ENCODE data around the gene EIF1. TPM values are rescaled to one million over a fixed set of nuclear protein-coding genes. Genes with fewer than 3 reads are reported as not detected.
"Not testable (repeated sequence)": the region's sequence is repeated elsewhere in the genome, so short reads cannot be mapped to it uniquely, and the experiment has no call there.

Gene EIF1
- total and polyA plus RNA-seq, 2 donors (not counting 3 experiments of a cell fraction or from before 2014, with no cell fraction given), result 168 to 814 TPM

DNA sequence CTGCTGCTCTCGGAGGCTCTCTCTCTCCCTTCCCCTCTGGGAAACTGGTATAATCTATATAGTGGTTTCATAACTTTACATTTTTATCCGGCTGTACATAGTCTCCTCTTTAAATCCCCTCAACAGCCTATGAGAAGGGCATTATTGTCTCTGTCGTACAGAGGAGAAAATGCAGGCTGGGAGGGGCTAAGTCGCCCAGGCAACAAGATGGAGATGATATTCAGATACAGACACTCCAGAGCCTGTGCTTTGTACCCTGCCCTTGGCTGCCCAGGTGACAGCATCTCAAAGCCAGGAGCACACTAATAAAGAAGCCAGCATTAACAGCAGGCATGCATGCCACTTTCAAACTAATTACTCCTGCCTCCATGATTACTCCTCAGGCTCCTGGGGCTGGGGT, 4.7 kb upstream of the EIF1 start:
- Histone ChIP-seq H4K20me1 (replicated peaks; ENCODE audit: control insufficient read depth, extremely low read depth, insufficient read depth, low read length) (no peaks in the 10 kb centered on the region), H3K27me3 (ENCODE audit: control insufficient read depth in 2 of 2, insufficient read depth in 2 of 2, low read length in 2 of 2) (peaks cover 0 to 3% of the 10 kb centered on the region in 2 experiments), H3K9me1 (replicated peaks; ENCODE audit: control insufficient read depth, extremely low read depth, insufficient read depth, low read length) (no peaks in the 10 kb centered on the region), H3K27ac (ENCODE audit: insufficient read depth, low read depth, low read length) (no peak overlapping the region), H3K79me2 (ENCODE audit: control insufficient read depth, insufficient read depth, low read length) (peaks cover 2% of the 10 kb centered on the region), H3K9ac (replicated peaks; ENCODE audit: extremely low read depth, insufficient read depth, low read length) (no peak overlapping the region), H3K36me3 (ENCODE audit: control insufficient read depth in 2 of 2, extremely low read depth in 1 of 2, insufficient read depth in 2 of 2, low read length in 2 of 2) (no peaks in the 10 kb centered on the region), H3K4me2 (ENCODE audit: insufficient read depth, low read length) (no peak overlapping the region), H3K4me3 (replicated peaks in 1 of 3; ENCODE audit: insufficient read depth in 1 of 3, low read depth in 1 of 3, low read length in 3 of 3) (no peak overlapping the region), H3K9me3 (replicated peaks; ENCODE audit: control insufficient read depth, insufficient read depth, low read length) (no peaks in the 10 kb centered on the region), H3K4me1 (ENCODE audit: control insufficient read depth, extremely low read depth, insufficient read depth, low read length) (peaks cover 11% of the 10 kb centered on the region), H2AFZ (ENCODE audit: low read depth, low read length) (no peak overlapping the region)
- ChIA-PET CTCF (interaction anchor here (1.3 kb wide), 1 partner anchor 18 kb away, joined by 3 read pairs; no protein-coding TSS in a partner anchor), POLR2A (no interaction called here)
- BruUV-seq (replicated peaks), result no TSS peak
- intact Hi-C loops (cut with micrococcal nuclease) (no loop called here), dilution Hi-C loops (cut with MboI; ENCODE audit: extremely low pct_ligation_motif_present, low sequenced_read_pairs) (no loop called here)
- TF ChIP-seq GATA2 (IDR thresholded peaks at IDR 0.05; ENCODE audit: insufficient read depth, insufficient read length, low read depth, low read length) (no peak), POLR2AphosphoS5 (IDR thresholded peaks at IDR 0.05; ENCODE audit: insufficient read depth, low read depth, low read length) (no peak), POLR2A (IDR thresholded peaks at IDR 0.05; ENCODE audit: low read depth, low read length) (no peak), EZH2 (IDR thresholded peaks at IDR 0.05; ENCODE audit: borderline replicate concordance, low read depth, low read length, severe bottlenecking) (no peak), JUN (IDR thresholded peaks at IDR 0.05; ENCODE audit: borderline replicate concordance, insufficient read depth, insufficient read length, low read depth) (no peak), MYC (IDR thresholded peaks at IDR 0.05; ENCODE audit: low read depth, low read length) (no peak), FOS (IDR thresholded peaks at IDR 0.05; ENCODE audit: borderline replicate concordance, insufficient read depth, low read length) (no peak)
- TF ChIP-seq, protein P1, sequence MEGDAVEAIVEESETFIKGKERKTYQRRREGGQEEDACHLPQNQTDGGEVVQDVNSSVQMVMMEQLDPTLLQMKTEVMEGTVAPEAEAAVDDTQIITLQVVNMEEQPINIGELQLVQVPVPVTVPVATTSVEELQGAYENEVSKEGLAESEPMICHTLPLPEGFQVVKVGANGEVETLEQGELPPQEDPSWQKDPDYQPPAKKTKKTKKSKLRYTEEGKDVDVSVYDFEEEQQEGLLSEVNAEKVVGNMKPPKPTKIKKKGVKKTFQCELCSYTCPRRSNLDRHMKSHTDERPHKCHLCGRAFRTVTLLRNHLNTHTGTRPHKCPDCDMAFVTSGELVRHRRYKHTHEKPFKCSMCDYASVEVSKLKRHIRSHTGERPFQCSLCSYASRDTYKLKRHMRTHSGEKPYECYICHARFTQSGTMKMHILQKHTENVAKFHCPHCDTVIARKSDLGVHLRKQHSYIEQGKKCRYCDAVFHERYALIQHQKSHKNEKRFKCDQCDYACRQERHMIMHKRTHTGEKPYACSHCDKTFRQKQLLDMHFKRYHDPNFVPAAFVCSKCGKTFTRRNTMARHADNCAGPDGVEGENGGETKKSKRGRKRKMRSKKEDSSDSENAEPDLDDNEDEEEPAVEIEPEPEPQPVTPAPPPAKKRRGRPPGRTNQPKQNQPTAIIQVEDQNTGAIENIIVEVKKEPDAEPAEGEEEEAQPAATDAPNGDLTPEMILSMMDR (IDR thresholded peaks at IDR 0.05; ENCODE audit: extremely low read depth in 1 of 2, insufficient read depth in 1 of 2, low read depth in 1 of 2, low read length in 2 of 2), result no peak
- no peak for FAIRE-seq
- no peak for DNase-seq (ENCODE audit: low read depth, low spot score)

DNA sequence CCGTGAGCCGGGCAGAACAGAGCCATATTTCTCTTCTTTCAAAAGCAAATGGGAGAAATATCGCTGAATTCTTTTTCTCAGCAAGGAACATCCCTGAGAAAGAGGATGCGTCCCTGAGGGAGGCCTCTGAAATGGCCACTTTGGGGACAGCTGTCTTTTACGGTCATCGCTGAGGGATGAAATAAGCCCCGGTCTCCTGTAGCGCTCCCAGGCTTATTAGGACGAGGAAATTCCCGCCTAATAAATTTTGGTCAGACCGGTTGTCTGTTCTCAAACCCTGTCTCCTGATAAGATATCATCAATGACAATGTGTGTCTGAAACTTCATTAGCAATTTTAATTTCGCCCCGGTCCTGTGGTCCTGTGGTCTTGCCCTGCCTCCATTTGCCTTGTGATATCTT, 2.9 kb upstream of the EIF1 start:
- not testable (repeated sequence) for H3K9me1 ChIP-seq (replicated peaks; ENCODE audit: control insufficient read depth, extremely low read depth, insufficient read depth, low read length); FAIRE-seq
- CTCF ChIA-PET, result interaction anchor here (0.9 kb wide), 1 partner anchor 1383 kb away, joined by 3 read pairs; no protein-coding TSS in a partner anchor

More for the DNA sequence above, 2.9 kb upstream of the EIF1 start:
- Histone ChIP-seq H3K79me2 (ENCODE audit: control insufficient read depth, insufficient read depth, low read length) (peaks cover 17% of the 10 kb centered on the region), H3K36me3 (ENCODE audit: control insufficient read depth in 2 of 2, extremely low read depth in 1 of 2, insufficient read depth in 2 of 2, low read length in 2 of 2) (peaks cover 9 to 10% of the 10 kb centered on the region in 2 experiments), H3K4me1 (ENCODE audit: control insufficient read depth, extremely low read depth, insufficient read depth, low read length) (peaks cover 16% of the 10 kb centered on the region)
- BruUV-seq (replicated peaks); H3K9me3 ChIP-seq (replicated peaks; ENCODE audit: control insufficient read depth, insufficient read depth, low read length); H3K27me3 ChIP-seq (ENCODE audit: control insufficient read depth in 2 of 2, insufficient read depth in 2 of 2, low read length in 2 of 2); dilution Hi-C loops (cut with MboI; ENCODE audit: extremely low pct_ligation_motif_present, low sequenced_read_pairs); H3K4me2 ChIP-seq (ENCODE audit: insufficient read depth, low read length); DNase-seq (ENCODE audit: low read depth, low spot score); intact Hi-C loops (cut with micrococcal nuclease); H3K9ac ChIP-seq (replicated peaks; ENCODE audit: extremely low read depth, insufficient read depth, low read length); H2AFZ ChIP-seq (ENCODE audit: low read depth, low read length); H3K4me3 ChIP-seq (replicated peaks in 1 of 3; ENCODE audit: insufficient read depth in 1 of 3, low read depth in 1 of 3, low read length in 3 of 3); H3K27ac ChIP-seq (ENCODE audit: insufficient read depth, low read depth, low read length); H4K20me1 ChIP-seq (replicated peaks; ENCODE audit: control insufficient read depth, extremely low read depth, insufficient read depth, low read length); POLR2A ChIA-PET: not testable (repeated sequence)

All from endothelial cell of umbilical vein (primary cell).